Activated naive CD8-positive, alpha-beta T cell treated with anti-CD3 and anti-CD28 coated beads, Interleukin-2, amount 10 ng/mL, durations not matched to agents 7 days and 5 days (primary cell): ENCODE data around the gene INTS14. TPM values are rescaled to one million over a fixed set of nuclear protein-coding genes. Genes with fewer than 3 reads are reported as not detected.
A peak's percentile ranks its signal among the peaks of the same experiment; 100 is the strongest.

Experiments used
- ATAC-seq: fragments of 150-1000 bp; cut with Tn5 transposase; one replicate; pipeline ENCODE4 v1.10.0; 2021; ENCODE audit warnings: low read depth, moderate library complexity
- POLR2A ChIA-PET: fragments of 350-600 bp; sonication (Branson Sonifier 250); formaldehyde crosslinking; loops from one replicate; lab custom pipeline; 2021; ENCODE audit warnings: antibody characterized with exemption; lab: Charles Lee
- DNase-seq: peaks from one replicate; pipeline ENCODE4 v3.0.0; 2021
- H3K27ac Mint-ChIP-seq: one replicate; pipeline ENCODE4 v1.8.0; 2022; ENCODE audit warnings: mild to moderate bottlenecking, mixed read lengths
- H3K27me3 Mint-ChIP-seq: one replicate; pipeline ENCODE4 v1.8.0; 2022; ENCODE audit warnings: mild to moderate bottlenecking, moderate library complexity, mixed read lengths
- H3K36me3 Mint-ChIP-seq: one replicate; pipeline ENCODE4 v1.8.0; 2021; ENCODE audit warnings: mild to moderate bottlenecking, mixed read lengths
- H3K4me1 Mint-ChIP-seq: one replicate; pipeline ENCODE4 v1.8.0; 2021; ENCODE audit warnings: mixed read lengths
- H3K4me3 Mint-ChIP-seq: one replicate; pipeline ENCODE4 v1.8.0; 2022; ENCODE audit warnings: mild to moderate bottlenecking, moderate library complexity, mixed read lengths
- H3K9me3 Mint-ChIP-seq: one replicate; pipeline ENCODE4 v1.8.0; 2021; ENCODE audit warnings: mixed read lengths
- total RNA-seq, 2 experiments: library from RNA; stranded (reverse); gene quantifications; one replicate each; pipeline ENCODE4 v1.2.3, GENCODE V29; 2021

The INTS14 gene
- total RNA-seq, 2 experiments from 2014 or later: 42.8 to 43.0 TPM

DNA sequence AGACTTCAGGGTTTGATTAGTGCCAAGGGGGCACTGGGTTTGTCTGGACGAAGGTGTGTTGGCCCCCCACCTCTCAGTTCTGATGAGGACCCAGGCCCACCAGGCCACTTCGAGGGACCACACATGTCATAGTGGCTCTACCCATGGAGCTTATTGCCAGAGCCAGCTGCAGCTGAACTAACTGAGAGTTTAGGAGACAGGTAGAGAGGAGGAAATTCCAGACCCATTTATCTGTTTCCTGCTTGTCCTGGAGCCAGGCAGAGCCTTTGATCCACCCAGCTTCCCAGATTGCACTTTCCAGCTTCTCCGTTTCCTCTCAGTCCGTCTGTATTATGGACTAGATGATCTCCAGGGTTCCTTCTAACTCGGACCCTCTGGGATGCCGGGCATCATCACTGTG is 31.7 kb upstream of the INTS14 start:
- no peak for DNase-seq
- Mint-ChIP-seq H3K4me1 (peaks cover 10% of the 10 kb centered on the region), H3K9me3 (no peaks in the 10 kb centered on the region), H3K4me3 (no peak overlapping the region), H3K36me3 (peaks cover 2% of the 10 kb centered on the region), H3K27ac (no peak overlapping the region), H3K27me3 (no peaks in the 10 kb centered on the region)
- POLR2A ChIA-PET: interaction anchor here (1.5 kb wide), 1 partner anchor 164 kb away, joined by 4 read pairs; no protein-coding TSS in a partner anchor
- ATAC-seq: no peak

DNA sequence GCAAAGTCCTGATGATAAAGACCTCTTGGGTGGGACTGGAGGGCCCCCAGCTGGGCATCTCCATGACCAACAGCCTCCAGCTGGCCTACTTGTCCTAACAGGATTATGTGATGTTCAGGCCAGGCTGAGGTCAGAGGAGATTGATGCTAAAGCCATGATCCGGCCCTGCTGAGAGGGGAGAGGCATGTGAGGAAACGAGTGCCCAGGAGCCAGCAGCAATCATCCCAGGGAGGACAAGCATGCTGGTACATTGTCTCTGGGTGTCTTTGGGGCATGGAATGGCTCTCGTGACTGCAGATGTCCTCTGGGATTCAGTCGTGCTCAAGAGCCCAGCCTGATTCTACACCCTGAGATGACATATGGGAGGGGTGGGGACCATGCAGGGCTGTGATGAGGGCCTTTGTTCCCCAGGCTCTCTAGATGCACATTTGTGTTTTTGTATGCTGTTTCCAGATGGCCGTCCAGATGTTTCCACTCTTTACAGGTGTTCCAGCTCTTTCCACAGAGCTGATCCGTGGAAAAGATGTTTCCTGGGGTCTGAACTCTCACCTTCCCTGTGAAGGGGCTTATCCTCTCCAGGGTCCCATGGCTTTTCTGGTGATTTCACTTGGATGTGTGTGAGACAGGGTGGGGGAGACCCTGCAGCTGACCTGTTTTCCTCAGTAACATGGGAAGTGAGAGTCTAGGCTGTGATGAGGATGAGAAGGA is 31.0 kb upstream of the INTS14 start:
- no peak for DNase-seq
- Mint-ChIP-seq H3K27ac (no peak overlapping the region), H3K4me3 (no peak overlapping the region), H3K27me3 (no peaks in the 10 kb centered on the region), H3K4me1 (peaks cover 10% of the 10 kb centered on the region), H3K9me3 (no peaks in the 10 kb centered on the region), H3K36me3 (peaks cover under 1% of the 10 kb centered on the region)
- POLR2A ChIA-PET: interaction anchor here (1.6 kb wide), 1 partner anchor 31 kb away, joined by 3 read pairs; the partner anchor contains the start of gene INTS14
- ATAC-seq: no peak

DNA sequence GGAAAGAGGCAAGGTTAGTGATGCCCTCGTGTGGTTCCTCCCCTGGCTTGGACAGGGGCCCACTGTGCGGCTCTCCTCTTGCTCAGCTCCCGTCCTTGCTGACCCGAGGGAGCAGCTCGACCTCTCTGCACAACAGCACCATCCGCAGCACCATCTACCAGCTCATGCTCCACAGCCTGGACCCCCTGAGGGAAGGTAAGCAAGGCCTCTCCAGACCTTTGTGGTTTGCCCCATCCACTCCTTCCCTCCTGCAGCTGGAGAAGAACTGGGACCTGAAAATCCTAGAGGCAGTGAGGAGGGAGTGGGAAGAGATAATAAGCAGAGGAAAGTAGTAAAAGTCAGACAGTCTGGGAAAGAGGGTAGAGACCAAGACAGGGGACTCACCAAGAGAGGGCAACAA is 28.6 kb upstream of the INTS14 start:
- no peaks in the 10 kb centered on the region for H3K9me3 Mint-ChIP-seq
- no peaks in the 10 kb centered on the region for H3K36me3 Mint-ChIP-seq
- ATAC-seq (no peak), DNase-seq (no peak)
- no peak overlapping the region for H3K4me3 Mint-ChIP-seq
- no peak overlapping the region for H3K27ac Mint-ChIP-seq
- POLR2A ChIA-PET: interaction anchor here (0.6 kb wide), 1 partner anchor 149 kb away, joined by 3 read pairs; no protein-coding TSS in a partner anchor
- H3K27me3 Mint-ChIP-seq: no peaks in the 10 kb centered on the region
- peaks cover 10% of the 10 kb centered on the region for H3K4me1 Mint-ChIP-seq

DNA sequence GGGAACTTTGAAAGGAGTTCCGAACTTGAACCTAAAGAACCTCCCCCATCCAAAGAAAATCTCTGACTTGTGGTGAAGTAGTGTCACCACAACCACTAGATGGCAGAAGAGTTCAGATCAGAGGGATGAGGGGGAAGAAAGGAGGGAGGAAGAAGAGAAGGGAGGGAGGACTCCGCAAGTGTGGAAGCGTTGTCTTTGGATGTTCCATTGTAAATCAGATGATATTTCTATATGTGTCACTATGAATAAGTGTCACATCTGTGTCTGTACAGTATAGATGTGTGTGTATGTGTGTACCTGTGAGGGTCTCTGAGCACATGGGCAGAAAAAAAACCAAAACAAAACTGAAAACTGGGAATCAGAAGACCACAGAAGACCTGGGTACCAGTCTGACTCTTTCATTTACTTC is 27.8 kb upstream of the INTS14 start:
- H3K9me3 Mint-ChIP-seq: no peaks in the 10 kb centered on the region
- no peak for DNase-seq
- ATAC-seq: peak; percentile 74
- H3K36me3 Mint-ChIP-seq: no peaks in the 10 kb centered on the region
- no peaks in the 10 kb centered on the region for H3K27me3 Mint-ChIP-seq
- H3K27ac Mint-ChIP-seq: peak overlapping the region; percentile 43
- peak overlapping the region; percentile 61 for H3K4me3 Mint-ChIP-seq
- H3K4me1 Mint-ChIP-seq: peaks cover 14% of the 10 kb centered on the region
- POLR2A ChIA-PET: interaction anchor here (1.4 kb wide), 1 partner anchor 218 kb away, joined by 3 read pairs; no protein-coding TSS in a partner anchor

DNA sequence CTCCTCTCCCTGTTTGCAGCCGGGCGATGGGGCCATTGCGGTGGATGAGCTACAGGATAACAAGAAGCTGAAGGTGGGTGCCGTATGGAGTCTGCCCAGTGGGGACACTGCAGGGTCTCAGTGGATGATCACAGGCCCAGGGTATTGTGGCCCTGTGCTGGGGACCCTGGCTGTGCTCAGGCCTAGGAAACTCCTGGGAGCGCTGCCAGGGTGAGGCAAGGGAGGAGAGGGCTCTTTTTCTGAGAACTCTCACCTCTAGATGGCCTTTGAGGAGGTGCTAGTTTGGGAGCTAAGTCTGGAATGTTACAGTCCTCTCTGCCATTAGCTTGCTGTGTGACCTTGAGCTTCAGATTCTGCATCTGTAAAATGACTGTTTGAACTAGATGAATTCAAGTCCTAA is 27.2 kb upstream of the INTS14 start:
- DNase-seq (no peak), ATAC-seq (no peak)
- Mint-ChIP-seq H3K4me3 (no peak overlapping the region), H3K9me3 (no peaks in the 10 kb centered on the region), H3K27me3 (no peaks in the 10 kb centered on the region), H3K4me1 (peaks cover 14% of the 10 kb centered on the region), H3K27ac (no peak overlapping the region), H3K36me3 (no peaks in the 10 kb centered on the region)
- POLR2A ChIA-PET: interaction anchor here (0.6 to 1.6 kb wide), 3 partner anchors 19 to 219 kb away, joined by 3 read pairs; no protein-coding TSS in a partner anchor

DNA sequence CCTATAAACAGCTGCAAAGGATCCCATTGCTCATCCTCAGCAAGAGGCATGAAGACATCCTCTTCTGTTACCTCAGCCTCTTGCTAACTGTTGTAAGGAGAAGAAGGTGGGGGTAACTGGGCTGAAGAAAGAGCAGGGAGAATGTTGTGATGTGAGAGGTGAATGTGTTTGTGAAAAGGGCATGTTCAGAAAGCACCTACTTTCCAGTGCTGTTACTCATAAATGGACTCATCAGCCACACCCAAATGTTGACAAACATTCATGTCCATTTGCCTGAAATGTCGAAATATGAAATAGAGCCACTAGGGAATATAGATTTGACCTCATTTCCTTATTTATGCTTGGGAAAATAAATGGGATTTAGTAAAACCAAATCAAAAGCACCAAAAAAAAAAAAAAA is 23.4 kb upstream of the INTS14 start:
- Mint-ChIP-seq H3K27me3 (no peaks in the 10 kb centered on the region), H3K9me3 (no peaks in the 10 kb centered on the region), H3K27ac (no peak overlapping the region), H3K4me3 (no peak overlapping the region), H3K4me1 (peaks cover 24% of the 10 kb centered on the region), H3K36me3 (no peaks in the 10 kb centered on the region)
- POLR2A ChIA-PET: interaction anchor here (0.7 kb wide), 1 partner anchor 531 kb away, joined by 7 read pairs; no protein-coding TSS in a partner anchor
- no peak for ATAC-seq
- no peak for DNase-seq

DNA sequence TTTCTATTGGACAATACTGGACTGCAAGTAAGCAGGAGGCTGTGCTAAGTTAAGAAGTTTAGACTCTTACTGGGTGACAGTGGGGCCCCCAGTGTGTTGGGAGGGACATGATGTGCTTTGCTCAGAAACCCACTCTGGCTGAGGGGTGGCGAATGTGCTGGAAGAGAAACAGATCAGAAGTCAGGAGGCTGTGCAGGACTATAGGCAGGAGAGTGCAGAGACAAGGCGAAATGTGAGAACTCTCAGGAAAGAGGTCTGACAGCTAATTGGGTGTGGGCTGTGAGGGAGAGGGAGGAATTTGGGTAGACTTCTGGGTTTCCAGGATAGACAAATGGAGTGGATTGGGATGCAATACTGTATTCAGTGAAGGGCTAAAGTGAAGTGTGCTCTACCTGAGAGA is 22.8 kb upstream of the INTS14 start:
- no peak for DNase-seq
- no peak overlapping the region for H3K4me3 Mint-ChIP-seq
- peaks cover 20% of the 10 kb centered on the region for H3K4me1 Mint-ChIP-seq
- H3K9me3 Mint-ChIP-seq: no peaks in the 10 kb centered on the region
- no peak for ATAC-seq
- POLR2A ChIA-PET: no interaction called here
- H3K27me3 Mint-ChIP-seq: no peaks in the 10 kb centered on the region
- no peaks in the 10 kb centered on the region for H3K36me3 Mint-ChIP-seq
- no peak overlapping the region for H3K27ac Mint-ChIP-seq

DNA sequence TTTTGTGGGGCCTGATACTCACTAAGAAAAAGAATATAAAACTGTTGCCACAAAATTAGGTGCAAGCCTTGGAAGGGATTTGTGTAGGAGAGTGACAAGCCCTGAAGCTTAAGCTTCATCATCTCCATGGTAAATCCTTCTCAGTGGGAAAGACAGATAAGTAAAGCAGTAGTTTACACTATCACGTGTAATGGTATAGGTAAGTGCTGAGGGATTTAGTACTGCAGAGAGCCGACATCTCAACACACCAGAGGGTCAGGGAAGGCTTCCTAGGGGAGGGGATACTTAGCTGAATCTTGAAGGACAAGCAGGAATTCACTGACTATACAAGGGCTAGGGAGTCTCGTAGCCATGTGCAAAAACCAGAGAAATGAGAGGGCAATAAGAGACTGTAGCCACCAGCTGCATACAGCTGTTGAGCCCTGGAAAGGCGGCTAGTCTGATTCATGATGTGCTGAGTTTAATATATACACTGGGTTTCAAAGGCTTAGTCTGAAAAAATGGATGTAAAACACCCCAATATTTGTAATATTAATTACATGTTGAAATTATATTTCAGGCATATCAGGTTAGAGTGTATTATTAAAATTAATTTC is 21.9 kb upstream of the INTS14 start:
- H3K4me3 Mint-ChIP-seq: no peak overlapping the region
- POLR2A ChIA-PET: no interaction called here
- ATAC-seq: no peak
- no peaks in the 10 kb centered on the region for H3K36me3 Mint-ChIP-seq
- no peaks in the 10 kb centered on the region for H3K9me3 Mint-ChIP-seq
- H3K4me1 Mint-ChIP-seq: peaks cover 15% of the 10 kb centered on the region
- no peak for DNase-seq
- H3K27me3 Mint-ChIP-seq: no peaks in the 10 kb centered on the region
- H3K27ac Mint-ChIP-seq: no peak overlapping the region

DNA sequence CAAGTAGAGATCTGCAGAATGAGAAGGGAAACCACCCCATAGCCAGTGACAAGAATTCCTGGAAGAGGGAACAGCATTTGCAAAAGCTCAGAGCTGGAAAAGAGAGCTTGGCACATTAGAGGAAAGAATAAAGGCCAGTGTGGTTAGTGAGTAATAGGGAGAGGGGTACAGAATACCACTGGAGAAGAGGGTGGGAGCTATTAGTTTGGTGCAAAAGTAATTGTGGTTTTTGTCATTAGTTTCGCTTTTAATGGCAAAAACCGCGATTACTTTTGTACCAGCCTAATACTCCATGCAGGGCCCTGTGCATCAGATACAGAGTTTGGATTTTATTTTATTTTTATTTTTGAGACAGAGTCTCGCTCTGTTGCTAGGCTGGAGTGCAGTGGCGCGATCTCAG is 20.6 kb upstream of the INTS14 start:
- Mint-ChIP-seq H3K27me3 (no peaks in the 10 kb centered on the region), H3K4me3 (no peak overlapping the region), H3K9me3 (no peaks in the 10 kb centered on the region), H3K4me1 (peaks cover 15% of the 10 kb centered on the region), H3K27ac (no peak overlapping the region), H3K36me3 (no peaks in the 10 kb centered on the region)
- ATAC-seq: no peak
- no peak for DNase-seq
- POLR2A ChIA-PET: no interaction called here

DNA sequence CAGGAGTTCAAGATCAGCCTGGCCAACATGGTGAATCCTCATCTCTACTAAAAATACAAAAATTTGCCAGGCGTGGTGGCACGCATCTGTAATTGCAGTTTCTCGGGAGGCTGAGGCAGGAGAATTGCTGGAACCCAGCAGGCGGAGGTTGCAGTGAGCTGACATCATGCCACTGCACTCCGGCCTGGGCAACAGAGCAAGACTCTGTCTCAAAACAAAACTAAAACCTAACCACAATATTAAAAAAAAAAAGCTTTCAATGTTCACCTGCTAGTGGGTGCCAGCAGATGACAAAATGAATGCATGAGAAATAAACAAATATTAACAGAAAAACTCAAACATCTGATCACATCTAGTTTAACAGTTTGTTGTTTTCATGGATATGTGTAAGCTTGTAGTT is 19.8 kb upstream of the INTS14 start:
- ATAC-seq (no peak), DNase-seq (no peak)
- peaks cover 15% of the 10 kb centered on the region for H3K4me1 Mint-ChIP-seq
- H3K9me3 Mint-ChIP-seq: no peaks in the 10 kb centered on the region
- no peak overlapping the region for H3K27ac Mint-ChIP-seq
- H3K4me3 Mint-ChIP-seq: no peak overlapping the region
- no peaks in the 10 kb centered on the region for H3K27me3 Mint-ChIP-seq
- POLR2A ChIA-PET: no interaction called here
- no peaks in the 10 kb centered on the region for H3K36me3 Mint-ChIP-seq

DNA sequence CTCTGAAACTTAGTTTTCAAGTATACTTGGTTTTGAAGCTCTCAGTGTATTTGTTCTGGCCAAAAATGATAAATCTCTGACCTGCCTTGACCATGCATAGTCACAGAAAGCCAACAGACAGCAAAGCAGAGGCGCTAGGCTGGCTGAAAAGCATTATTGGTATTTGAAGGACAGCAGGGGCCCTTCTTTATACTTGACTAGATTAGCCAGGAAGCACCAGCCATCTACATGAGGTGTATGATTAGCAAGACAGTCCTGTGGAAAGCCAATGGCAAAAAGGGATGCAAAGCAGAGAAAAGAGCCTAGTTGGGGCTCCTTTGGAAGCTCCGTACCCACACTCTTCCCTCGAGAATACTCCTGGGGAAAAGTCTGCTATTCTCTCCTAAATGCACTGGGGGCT is 18.6 kb upstream of the INTS14 start:
- peaks cover 15% of the 10 kb centered on the region for H3K4me1 Mint-ChIP-seq
- ATAC-seq (no peak), DNase-seq (no peak)
- H3K27me3 Mint-ChIP-seq: no peaks in the 10 kb centered on the region
- H3K9me3 Mint-ChIP-seq: no peaks in the 10 kb centered on the region
- H3K4me3 Mint-ChIP-seq: no peak overlapping the region
- POLR2A ChIA-PET: no interaction called here
- peaks cover 2% of the 10 kb centered on the region for H3K36me3 Mint-ChIP-seq
- no peak overlapping the region for H3K27ac Mint-ChIP-seq

DNA sequence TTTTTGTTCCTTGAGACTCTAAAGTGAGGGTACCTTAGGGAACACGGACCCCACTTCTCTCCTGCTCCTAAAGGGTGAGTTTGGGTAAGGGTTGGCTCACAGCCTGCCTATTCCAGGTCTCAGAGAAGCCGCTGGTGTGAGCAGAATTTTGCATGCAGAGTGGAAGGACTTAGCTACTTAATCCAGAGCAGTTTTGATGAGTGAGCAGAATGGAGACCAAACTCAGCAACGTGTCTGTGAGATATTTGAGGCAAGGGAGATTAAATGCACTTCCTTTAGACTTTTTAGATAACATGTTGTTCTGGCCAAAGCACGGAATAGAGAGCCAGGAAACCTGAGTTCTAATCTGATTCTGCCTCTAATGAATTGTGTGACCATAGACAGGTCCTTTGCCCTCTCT is 15.9 kb upstream of the INTS14 start:
- Mint-ChIP-seq H3K27me3 (no peaks in the 10 kb centered on the region), H3K36me3 (peaks cover 2% of the 10 kb centered on the region), H3K9me3 (no peaks in the 10 kb centered on the region), H3K27ac (no peak overlapping the region), H3K4me1 (peaks cover 10% of the 10 kb centered on the region), H3K4me3 (no peak overlapping the region)
- no peak for ATAC-seq
- DNase-seq: no peak
- POLR2A ChIA-PET: no interaction called here

DNA sequence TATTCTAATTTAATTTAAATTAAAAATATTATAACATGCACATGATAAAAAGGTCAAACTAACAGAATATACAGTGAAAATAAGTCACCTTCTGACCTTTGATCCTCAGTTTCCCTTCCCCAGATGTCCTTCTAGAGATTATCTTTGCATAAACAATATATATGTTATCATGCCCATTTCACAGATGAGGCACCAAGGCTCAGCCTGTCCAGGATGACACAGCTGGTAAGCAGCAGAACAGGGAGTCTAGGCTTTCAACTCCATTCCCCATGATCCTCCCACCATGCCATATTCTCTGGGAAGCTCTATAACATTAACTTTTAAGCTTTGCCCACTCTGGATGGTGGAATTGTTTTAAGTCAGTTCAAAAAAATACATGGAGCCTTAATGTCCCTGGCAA is 12.2 kb upstream of the INTS14 start:
- Mint-ChIP-seq H3K27ac (no peak overlapping the region), H3K4me3 (no peak overlapping the region), H3K27me3 (no peaks in the 10 kb centered on the region), H3K36me3 (peaks cover 2% of the 10 kb centered on the region), H3K9me3 (no peaks in the 10 kb centered on the region), H3K4me1 (no peaks in the 10 kb centered on the region)
- DNase-seq (no peak), ATAC-seq (no peak)
- POLR2A ChIA-PET: no interaction called here

DNA sequence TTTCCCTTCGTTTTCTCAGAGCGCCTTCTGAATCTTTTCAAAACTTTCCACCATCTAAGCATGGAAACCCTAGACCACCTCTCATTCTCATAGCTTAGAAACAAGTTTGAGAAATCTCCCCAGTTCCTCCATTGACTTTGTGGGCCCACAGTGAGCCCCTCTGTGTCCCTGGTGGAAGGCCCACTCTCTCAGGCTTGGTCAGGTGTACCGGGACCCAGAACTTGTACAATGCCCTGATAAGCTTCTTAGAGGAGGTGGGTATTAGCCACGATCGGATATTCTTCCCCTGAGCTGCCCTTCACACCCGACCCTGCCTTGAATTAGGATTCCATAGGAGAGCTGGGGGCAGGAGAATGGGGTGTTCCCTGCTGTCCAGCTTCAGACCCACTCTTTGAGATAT is 10.7 kb upstream of the INTS14 start, which contains the start of gene SLC24A1:
TSS of gene SLC24A1 (plus strand) at position 301 of the 400 bp plus-strand sequence. CDS start 2,143 bp downstream, outside the sequence.
- no peak for ATAC-seq
- Mint-ChIP-seq H3K27ac (no peak within 1 kb of the TSS), H3K9me3 (no peaks in the 10 kb centered on the region), H3K27me3 (no peaks in the 10 kb centered on the region), H3K4me3 (no peak within 1 kb of the TSS), H3K36me3 (peaks cover 2% of the 10 kb centered on the region), H3K4me1 (no peaks in the 10 kb centered on the region)
- POLR2A ChIA-PET: interaction anchor here (1.0 kb wide), 1 partner anchor 11 kb away, joined by 5 read pairs; the partner anchor contains the start of gene INTS14
- no peak for DNase-seq
